A549 (cell line): ENCODE results near the gene OSBPL9. TPM values are rescaled to one million over a fixed set of nuclear protein-coding genes. Genes with fewer than 3 reads are reported as not detected.
A peak's percentile ranks its signal among the peaks of the same experiment; 100 is the strongest.

ENCODE experiments used
- ATAC-seq, 2 experiments: fragments of 200-7000 bp in 1 of 2; fragments of >200 bp in 1 of 2; cut with Nextera tagmentation in 1 of 2; cut with Tn5 transposase in 1 of 2; 3 replicates each; pipeline versions ENCODE4 v1.8.0 to v1.9.1; 2018 to 2020; ENCODE audit warnings: mild to moderate bottlenecking in 1 of 2, moderate library complexity in 1 of 2
- CTCF ChIA-PET: fragments of 300-600 bp; sonication (Branson Sonifier 250); formaldehyde crosslinking; extraction: SDS; loops from one replicate; lab custom pipeline; 2021; ENCODE audit warnings: antibody characterized with exemption, inconsistent platforms; lab: Yijun Ruan, JAX
- POLR2A ChIA-PET: fragments of 350-600 bp; formaldehyde crosslinking; extraction: SDS; loops from one replicate; lab custom pipeline; 2021; ENCODE audit warnings: antibody characterized with exemption, inconsistent platforms; lab: Yijun Ruan, JAX
- DNase-seq, 2 experiments: peaks; one replicate each; pipeline versions ENCODE4 v3.0.0 to v3.0.0-alpha.2; 2011 to 2016; ENCODE audit warnings: low read depth in 1 of 2, low spot score in 1 of 2
- FAIRE-seq: peaks from 2 replicates; lab custom pipeline; 2011; peaks lifted over from hg19 to GRCh38; lab: Jason Lieb, UNC
- H3K27ac ChIP-seq, 2 experiments: fragments of >200 bp; sonication (Bioruptor Twin); formaldehyde crosslinking; 3 replicates each; pipeline ENCODE4 v1.5.1; 2016 to 2017
- H3K4me1 ChIP-seq: fragments of >200 bp; sonication (Bioruptor Twin); formaldehyde crosslinking; 3 replicates; pipeline ENCODE4 v1.6.1; 2016
- H3K4me2 ChIP-seq: fragments of >200 bp; sonication (Bioruptor Twin); formaldehyde crosslinking; 3 replicates; pipeline ENCODE4 v1.6.1; 2016
- H3K4me3 ChIP-seq: fragments of >200 bp; sonication (Bioruptor Twin); formaldehyde crosslinking; 3 replicates; pipeline ENCODE4 v1.5.1; 2016
- H3K9me3 ChIP-seq: fragments of >200 bp; sonication (Bioruptor Twin); formaldehyde crosslinking; 3 replicates; pipeline ENCODE4 v1.6.1; 2016
- BHLHE40 ChIP-seq: IDR thresholded peaks from 2 replicates; pipeline ENCODE4 v1.6.1; 2012; ENCODE audit warnings: low read depth, low read length, inconsistent platforms
- EHF ChIP-seq: fragments of 250-450 bp; sonication (Bioruptor Pico); IDR thresholded peaks from 2 replicates; pipeline ENCODE4 v1.5.0; 2020; ENCODE audit warnings: mild to moderate bottlenecking
- EP300 ChIP-seq, 2 experiments: fragments of >200 bp; sonication (Bioruptor Twin); formaldehyde crosslinking; IDR thresholded peaks; 2 replicates in 1 of 2; 3 replicates in 1 of 2; pipeline ENCODE4 v1.6.1; 2016 to 2017
- FOSL2 ChIP-seq, 2 experiments: fragments of 450-650 bp in 1 of 2; fragments of >200 bp in 1 of 2; sonication (Bioruptor Twin) in 1 of 2; formaldehyde crosslinking; IDR thresholded peaks; 2 replicates each; pipeline versions ENCODE4 v1.5.0 to v1.6.1; 2016 to 2020; ENCODE audit warnings: mild to moderate bottlenecking in 1 of 2, moderate library complexity in 1 of 2
- FOXS1 ChIP-seq: fragments of 250-450 bp; sonication (Bioruptor Pico); IDR thresholded peaks from 2 replicates; pipeline ENCODE4 v1.5.0; 2020; ENCODE audit warnings: mild to moderate bottlenecking, moderate library complexity
- GATA3 ChIP-seq: IDR thresholded peaks from 2 replicates; pipeline ENCODE4 v1.6.1; 2012; ENCODE audit warnings: borderline replicate concordance
- HDAC2 ChIP-seq: fragments of 200-600 bp; sonication (generic); IDR thresholded peaks from 2 replicates; pipeline ENCODE4 v1.6.1; 2016
- HES2 ChIP-seq: fragments of >200 bp; sonication (Bioruptor Twin); formaldehyde crosslinking; IDR thresholded peaks from 2 replicates; pipeline ENCODE4 v1.6.1; 2016
- HOXA7 ChIP-seq: fragments of 250-450 bp; sonication (Bioruptor Pico); IDR thresholded peaks from 2 replicates; pipeline ENCODE4 v1.5.0; 2020; ENCODE audit warnings: mild to moderate bottlenecking, moderate library complexity
- HOXB13 ChIP-seq: fragments of 250-450 bp; sonication (Bioruptor Pico); IDR thresholded peaks from 2 replicates; pipeline ENCODE4 v1.5.0; 2020; ENCODE audit warnings: low read depth, mild to moderate bottlenecking, moderate library complexity
- JUN ChIP-seq, 2 experiments: fragments of >200 bp; sonication (Bioruptor Twin); formaldehyde crosslinking; IDR thresholded peaks; 2 replicates in 1 of 2; 3 replicates in 1 of 2; pipeline ENCODE4 v1.6.1; 2016 to 2017
- JUNB ChIP-seq: fragments of >200 bp; sonication (Bioruptor Twin); formaldehyde crosslinking; IDR thresholded peaks from 2 replicates; pipeline ENCODE4 v1.6.1; 2016
- KDM5A ChIP-seq: fragments of 200-600 bp; sonication (generic); IDR thresholded peaks from 2 replicates; pipeline ENCODE4 v1.6.1; 2016; ENCODE audit warnings: antibody characterized with exemption, mild to moderate bottlenecking
- MAZ ChIP-seq: fragments of 150-350 bp; IDR thresholded peaks from 2 replicates; pipeline ENCODE4 v1.6.1; 2014; ENCODE audit warnings: antibody characterized with exemption, low read depth, low read length, borderline replicate concordance
- NFE2L2 ChIP-seq: fragments of 150-350 bp; conservative IDR thresholded peaks from 2 replicates; pipeline ENCODE4 v1.6.1; 2014; ENCODE audit warnings: low read length
- NPAS2 ChIP-seq: fragments of 250-450 bp; sonication (Bioruptor Pico); IDR thresholded peaks from 2 replicates; pipeline ENCODE4 v1.8.0; 2022; ENCODE audit warnings: mild to moderate bottlenecking, moderate library complexity, borderline replicate concordance
- PHF8 ChIP-seq: fragments of 200-600 bp; sonication (generic); IDR thresholded peaks from 2 replicates; pipeline ENCODE4 v1.6.1; 2016; ENCODE audit warnings: low read depth, mild to moderate bottlenecking, antibody characterized with exemption, moderate library complexity, borderline replicate concordance
- POLR2A ChIP-seq: IDR thresholded peaks from 2 replicates; pipeline ENCODE4 v1.6.1; 2012; ENCODE audit warnings: mild to moderate bottlenecking, low read length
- RAD21 ChIP-seq, 2 experiments: fragments of >200 bp in 1 of 2; sonication (Bioruptor Twin) in 1 of 2; formaldehyde crosslinking in 1 of 2; IDR thresholded peaks in 1 of 2; conservative IDR thresholded peaks in 1 of 2; 2 replicates in 1 of 2; 3 replicates in 1 of 2; pipeline ENCODE4 v1.6.1; 2012 to 2018; ENCODE audit warnings: inconsistent platforms in 1 of 2
- RARB ChIP-seq: fragments of 250-450 bp; sonication (Bioruptor Pico); IDR thresholded peaks from 2 replicates; pipeline ENCODE4 v1.8.0; 2021; ENCODE audit warnings: mild to moderate bottlenecking, moderate library complexity
- RCOR1 ChIP-seq: fragments of 150-350 bp; IDR thresholded peaks from 2 replicates; pipeline ENCODE4 v1.6.1; 2014; ENCODE audit warnings: antibody characterized with exemption, low read length, low read depth
- SMC3 ChIP-seq: fragments of >200 bp; sonication (Bioruptor Twin); formaldehyde crosslinking; IDR thresholded peaks from 3 replicates; pipeline ENCODE4 v1.6.1; 2018; ENCODE audit warnings: inconsistent platforms
- SREBF2 ChIP-seq: fragments of 450-650 bp; IDR thresholded peaks from 2 replicates; pipeline ENCODE4 v1.6.1; 2014; ENCODE audit warnings: mild to moderate bottlenecking, moderate library complexity
- USF2 ChIP-seq: fragments of 450-650 bp; IDR thresholded peaks from 2 replicates; pipeline ENCODE4 v1.6.1; 2014; ENCODE audit warnings: antibody characterized with exemption
- WGBS: methylation state at CpG from one replicate; pipeline ENCODE4 v1.1.6; 2017; ENCODE audit errors: missing lambda C conversion rate; 5-methylcytosine and 5-hydroxymethylcytosine counted together
- polyA plus RNA-seq, 4 experiments: library from polyadenylated mRNA; depleted of rRNA in 3 of 4; stranded (reverse); fragments of >200 nt; fragmentation: RNase III in 1 of 4; extraction: RNeasy Plus Mini Kit Qiagen cat#74134 plus additional on column Dnase treatment in 1 of 4; gene quantifications; 2 replicates in 3 of 4; 3 replicates in 1 of 4; pipeline ENCODE4 v1.2.3, GENCODE V29; 2011 to 2017
- TF ChIP-seq, protein P1 (sequence below): fragments of 150-350 bp; IDR thresholded peaks from 2 replicates; pipeline ENCODE4 v1.6.1; 2014; ENCODE audit warnings: low read depth, mild to moderate bottlenecking, low read length
- TF ChIP-seq, protein P2 (sequence below): IDR thresholded peaks from 2 replicates; pipeline ENCODE4 v1.6.1; 2012
- TF ChIP-seq, protein P3 (sequence below): fragments of >200 bp; sonication (Bioruptor Twin); formaldehyde crosslinking; IDR thresholded peaks from 3 replicates; pipeline ENCODE4 v1.6.1; 2016
- TF ChIP-seq, protein P4 (sequence below): IDR thresholded peaks from 2 replicates; pipeline ENCODE4 v1.6.1; 2012; ENCODE audit warnings: low read depth, borderline replicate concordance

Gene OSBPL9
- polyA plus RNA-seq, 2 of the 4 experiments (the other 2 are of a cell fraction): 52.6 to 93.7 TPM

GRCh38 chr1:51660580-51660979, 43.7 kb downstream of the OSBPL9 start:
- H3K27ac ChIP-seq: peak overlapping the region; percentile 70 to 81
- peak; percentile 50 to 61; a peak in 4 of 6 replicates for ATAC-seq
- CTCF ChIA-PET: interaction anchor here (1.4 kb wide), 1 partner anchor 30 kb away, joined by 4 read pairs; no protein-coding TSS in a partner anchor
- 50% methylated on average over 1 of the region's 1 CpG for WGBS
- DNase-seq: no peak
- no peak for TF ChIP-seq EHF
- TF ChIP-seq, all 56 proteins: peak for 0
- FAIRE-seq: no peak
- Histone ChIP-seq H3K4me3 (peak overlapping the region; percentile 17; the same call in 1 of the 3 replicates), H3K4me2 (peak overlapping the region; percentile 71), H3K4me1 (peaks cover 49% of the 10 kb centered on the region), H3K9me3 (no peaks in the 10 kb centered on the region)
- POLR2A ChIA-PET: no interaction called here

GRCh38 chr1:51661081-51661518, 44.2 kb downstream of the OSBPL9 start:
- no peaks in the 10 kb centered on the region for H3K9me3 ChIP-seq
- DNase-seq: peak; percentile 23 to 58
- ChIA-PET CTCF (interaction anchor here (1.2 to 1.4 kb wide), 2 partner anchors 30 to 67 kb away, joined by 3 to 4 read pairs; no protein-coding TSS in a partner anchor), POLR2A (no interaction called here)
- peak overlapping the region; percentile 71 for H3K4me2 ChIP-seq
- peak; percentile 91 to 96; a peak in 5 of 6 replicates for ATAC-seq
- peak overlapping the region; percentile 17; the same call in 1 of the 3 replicates for H3K4me3 ChIP-seq
- H3K4me1 ChIP-seq: peaks cover 49% of the 10 kb centered on the region
- TF ChIP-seq, protein P1, sequence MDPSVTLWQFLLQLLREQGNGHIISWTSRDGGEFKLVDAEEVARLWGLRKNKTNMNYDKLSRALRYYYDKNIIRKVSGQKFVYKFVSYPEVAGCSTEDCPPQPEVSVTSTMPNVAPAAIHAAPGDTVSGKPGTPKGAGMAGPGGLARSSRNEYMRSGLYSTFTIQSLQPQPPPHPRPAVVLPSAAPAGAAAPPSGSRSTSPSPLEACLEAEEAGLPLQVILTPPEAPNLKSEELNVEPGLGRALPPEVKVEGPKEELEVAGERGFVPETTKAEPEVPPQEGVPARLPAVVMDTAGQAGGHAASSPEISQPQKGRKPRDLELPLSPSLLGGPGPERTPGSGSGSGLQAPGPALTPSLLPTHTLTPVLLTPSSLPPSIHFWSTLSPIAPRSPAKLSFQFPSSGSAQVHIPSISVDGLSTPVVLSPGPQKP: no peak
- no peak for TF ChIP-seq HES2
- TF ChIP-seq JUNB: peak; percentile 65
- no peak for TF ChIP-seq NPAS2 (CRISPR knock-in tag)
- peak; percentile 29 to 36; a peak in 1 of 5 replicates for TF ChIP-seq JUN (IDR thresholded peaks at IDR 0.05)
- no peak for TF ChIP-seq SREBF2
- no peak for TF ChIP-seq POLR2A
- TF ChIP-seq MAZ: no peak
- TF ChIP-seq EP300 (IDR thresholded peaks at IDR 0.05): 0 out of 5 replicates have a peak, but pooled peaks of 1 of the 2 experiments have one; percentile 34
- TF ChIP-seq PHF8: no peak
- no peak for TF ChIP-seq RARB (CRISPR knock-in tag)
- TF ChIP-seq HDAC2: no peak
- 0 out of 5 replicates have a peak, but pooled peaks of 1 of the 2 experiments have one; percentile 19 for TF ChIP-seq RAD21 (conservative IDR thresholded peaks at IDR 0.05 in 1 of 2, IDR thresholded peaks at IDR 0.05 in 1 of 2)
- TF ChIP-seq BHLHE40: no peak
- TF ChIP-seq NFE2L2: no peak
- TF ChIP-seq, protein P2, sequence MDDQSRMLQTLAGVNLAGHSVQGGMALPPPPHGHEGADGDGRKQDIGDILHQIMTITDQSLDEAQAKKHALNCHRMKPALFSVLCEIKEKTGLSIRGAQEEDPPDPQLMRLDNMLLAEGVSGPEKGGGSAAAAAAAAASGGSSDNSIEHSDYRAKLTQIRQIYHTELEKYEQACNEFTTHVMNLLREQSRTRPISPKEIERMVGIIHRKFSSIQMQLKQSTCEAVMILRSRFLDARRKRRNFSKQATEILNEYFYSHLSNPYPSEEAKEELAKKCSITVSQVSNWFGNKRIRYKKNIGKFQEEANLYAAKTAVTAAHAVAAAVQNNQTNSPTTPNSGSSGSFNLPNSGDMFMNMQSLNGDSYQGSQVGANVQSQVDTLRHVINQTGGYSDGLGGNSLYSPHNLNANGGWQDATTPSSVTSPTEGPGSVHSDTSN: no peak
- TF ChIP-seq, protein P3, sequence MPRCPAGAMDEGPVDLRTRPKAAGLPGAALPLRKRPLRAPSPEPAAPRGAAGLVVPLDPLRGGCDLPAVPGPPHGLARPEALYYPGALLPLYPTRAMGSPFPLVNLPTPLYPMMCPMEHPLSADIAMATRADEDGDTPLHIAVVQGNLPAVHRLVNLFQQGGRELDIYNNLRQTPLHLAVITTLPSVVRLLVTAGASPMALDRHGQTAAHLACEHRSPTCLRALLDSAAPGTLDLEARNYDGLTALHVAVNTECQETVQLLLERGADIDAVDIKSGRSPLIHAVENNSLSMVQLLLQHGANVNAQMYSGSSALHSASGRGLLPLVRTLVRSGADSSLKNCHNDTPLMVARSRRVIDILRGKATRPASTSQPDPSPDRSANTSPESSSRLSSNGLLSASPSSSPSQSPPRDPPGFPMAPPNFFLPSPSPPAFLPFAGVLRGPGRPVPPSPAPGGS: 0 out of 3 replicates have a peak, but pooled peaks have one; percentile 46
- no peak for TF ChIP-seq HOXB13 (CRISPR knock-in tag)
- TF ChIP-seq FOSL2 (IDR thresholded peaks at IDR 0.05): peak; percentile 67; the same call in 1 of the 2 replicates
- peak; percentile 85 for TF ChIP-seq FOSL2 (CRISPR knock-in tag; IDR thresholded peaks at IDR 0.05)
- TF ChIP-seq GATA3: peak; percentile 27; the same call in 1 of the 2 replicates
- TF ChIP-seq, protein P4, sequence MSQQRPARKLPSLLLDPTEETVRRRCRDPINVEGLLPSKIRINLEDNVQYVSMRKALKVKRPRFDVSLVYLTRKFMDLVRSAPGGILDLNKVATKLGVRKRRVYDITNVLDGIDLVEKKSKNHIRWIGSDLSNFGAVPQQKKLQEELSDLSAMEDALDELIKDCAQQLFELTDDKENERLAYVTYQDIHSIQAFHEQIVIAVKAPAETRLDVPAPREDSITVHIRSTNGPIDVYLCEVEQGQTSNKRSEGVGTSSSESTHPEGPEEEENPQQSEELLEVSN: no peak
- no peak for TF ChIP-seq FOXS1 (CRISPR knock-in tag)
- TF ChIP-seq USF2: no peak
- TF ChIP-seq SMC3: no peak
- no peak for TF ChIP-seq RCOR1
- TF ChIP-seq KDM5A: no peak
- TF ChIP-seq HOXA7 (CRISPR knock-in tag): no peak
- peak overlapping the region; percentile 70 to 81 for H3K27ac ChIP-seq
- FAIRE-seq: no peak
- WGBS: 2% methylated on average over 3 of the region's 3 CpGs
